Naive thymus-derived CD8-positive, alpha-beta T cell (primary cell): ENCODE results near the gene BAHCC1. TPM values are rescaled to one million over a fixed set of nuclear protein-coding genes. Genes with fewer than 3 reads are reported as not detected.

ENCODE experiments used
- ATAC-seq, 2 donors: fragments of 150-1000 bp; cut with Tn5 transposase in 1 of 2; sonication (Bioruptor Pico), chemical (Tn5 transposase) in 1 of 2; 1 replicate in 1 of 2; 2 replicates in 1 of 2; pipeline ENCODE4 v1.10.0; 2021; ENCODE audit warnings: mild to moderate bottlenecking in 2 of 2, moderate library complexity in 2 of 2
- POLR2A ChIA-PET: fragments of 350-600 bp; sonication (Branson Sonifier 250); formaldehyde crosslinking; loops from one replicate; lab custom pipeline; 2021; ENCODE audit warnings: antibody characterized with exemption; lab: Charles Lee
- DNase-seq, 10 donors: peaks; one replicate each; pipeline versions ENCODE4 v3.0.0 to v3.0.0-alpha.2; 2020 to 2022
- H3K27ac Mint-ChIP-seq, 10 donors: one replicate each; pipeline ENCODE4 v1.8.0; 2020 to 2022; ENCODE audit warnings: mild to moderate bottlenecking in 10 of 10, mixed read lengths in 10 of 10, moderate library complexity in 4 of 10, inconsistent platforms in 1 of 10
- H3K27me3 Mint-ChIP-seq, 5 donors: one replicate each; pipeline ENCODE4 v1.8.0; 2021 to 2022; ENCODE audit warnings: mixed read lengths in 5 of 5
- H3K36me3 Mint-ChIP-seq, 3 donors: one replicate each; pipeline ENCODE4 v1.8.0; 2020 to 2022; ENCODE audit warnings: mixed read lengths in 3 of 3, mild to moderate bottlenecking in 2 of 3, inconsistent platforms in 1 of 3
- H3K4me1 Mint-ChIP-seq, 4 donors: one replicate each; pipeline ENCODE4 v1.8.0; 2021 to 2022; ENCODE audit warnings: mixed read lengths in 4 of 4
- H3K4me3 Mint-ChIP-seq, 10 donors: one replicate each; pipeline ENCODE4 v1.8.0; 2020 to 2022; ENCODE audit warnings: mild to moderate bottlenecking in 10 of 10, mixed read lengths in 10 of 10, moderate library complexity in 6 of 10, inconsistent platforms in 1 of 10
- H3K9me3 Mint-ChIP-seq, 9 donors: one replicate each; pipeline ENCODE4 v1.8.0; 2020 to 2022; ENCODE audit warnings: mixed read lengths in 9 of 9, mild to moderate bottlenecking in 3 of 9, inconsistent platforms in 1 of 9, moderate library complexity in 1 of 9
- polyA plus RNA-seq, 3 donors: library from polyadenylated mRNA; unstranded; fragments of 300-500 nt; fragmentation: Illumina TruSeq; gene quantifications; one replicate each; pipeline ENCODE4 v1.2.3, GENCODE V29; 2021
- total RNA-seq, 8 experiments: library from RNA in 2 of 8; stranded (reverse) in 2 of 8; gene quantifications; one replicate each; pipeline ENCODE4 v1.2.3 and lab custom pipeline; 2021 to 2026

The BAHCC1 gene
- total and polyA plus RNA-seq, 5 experiments from 2014 or later, result not detected

DNA sequence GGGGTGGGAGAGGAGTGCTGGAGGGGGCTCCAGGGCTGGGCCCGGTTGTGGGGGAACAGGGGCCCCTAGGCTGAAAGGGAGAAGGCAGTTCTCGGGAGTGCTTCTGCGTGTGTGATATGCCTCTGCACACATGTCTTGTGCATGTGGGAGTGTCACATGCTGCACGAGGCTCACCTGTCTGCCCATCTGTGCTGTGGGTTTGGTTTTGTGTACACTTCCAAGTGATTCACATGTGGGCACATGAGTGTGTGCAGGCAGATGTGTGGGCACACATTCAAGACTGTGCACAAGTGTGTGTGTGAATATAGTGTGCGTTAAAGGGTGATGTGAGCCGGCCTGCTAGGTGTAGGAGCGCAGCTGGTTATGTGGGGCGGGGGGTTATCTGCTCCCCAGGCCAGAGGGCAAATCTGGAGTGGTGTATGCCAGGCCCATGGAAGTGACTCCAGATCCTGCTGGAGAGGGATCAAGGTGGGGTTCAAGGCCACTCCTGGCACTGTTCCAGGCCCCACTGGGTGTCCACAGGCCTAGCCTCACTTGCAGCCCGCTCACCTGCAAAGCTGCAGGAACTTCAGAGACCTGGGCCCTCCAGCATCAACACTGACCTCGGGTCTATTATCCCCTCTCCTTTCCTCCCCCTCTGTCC lies 3.8 kb upstream of the BAHCC1 start:
- H3K27me3 Mint-ChIP-seq, result peaks cover 18 to 72% (median 35%) of the 10 kb centered on the region in 5 donors
- no peaks in the 10 kb centered on the region for H3K36me3 Mint-ChIP-seq
- no peak for DNase-seq
- no peaks in the 10 kb centered on the region for H3K9me3 Mint-ChIP-seq
- peak overlapping the region in 3 of 10 donors; percentile 19 to 31 (median 29) for H3K4me3 Mint-ChIP-seq
- POLR2A ChIA-PET, result no interaction called here
- no peak for ATAC-seq
- peaks cover 5 to 24% (median 12%) of the 10 kb centered on the region in 4 donors for H3K4me1 Mint-ChIP-seq
- no peak overlapping the region for H3K27ac Mint-ChIP-seq

- H3K4me3 Mint-ChIP-seq, result peak overlapping the region in 8 of 10 donors; percentile 6 to 44 (median 30)
- POLR2A ChIA-PET, result interaction anchor here (0.5 kb wide), 1 partner anchor 14 kb away, joined by 4 read pairs; no protein-coding TSS in a partner anchor
Observed at GRCh38 chr17:81391936-81392908, 3.0 kb upstream of the BAHCC1 start.

DNA sequence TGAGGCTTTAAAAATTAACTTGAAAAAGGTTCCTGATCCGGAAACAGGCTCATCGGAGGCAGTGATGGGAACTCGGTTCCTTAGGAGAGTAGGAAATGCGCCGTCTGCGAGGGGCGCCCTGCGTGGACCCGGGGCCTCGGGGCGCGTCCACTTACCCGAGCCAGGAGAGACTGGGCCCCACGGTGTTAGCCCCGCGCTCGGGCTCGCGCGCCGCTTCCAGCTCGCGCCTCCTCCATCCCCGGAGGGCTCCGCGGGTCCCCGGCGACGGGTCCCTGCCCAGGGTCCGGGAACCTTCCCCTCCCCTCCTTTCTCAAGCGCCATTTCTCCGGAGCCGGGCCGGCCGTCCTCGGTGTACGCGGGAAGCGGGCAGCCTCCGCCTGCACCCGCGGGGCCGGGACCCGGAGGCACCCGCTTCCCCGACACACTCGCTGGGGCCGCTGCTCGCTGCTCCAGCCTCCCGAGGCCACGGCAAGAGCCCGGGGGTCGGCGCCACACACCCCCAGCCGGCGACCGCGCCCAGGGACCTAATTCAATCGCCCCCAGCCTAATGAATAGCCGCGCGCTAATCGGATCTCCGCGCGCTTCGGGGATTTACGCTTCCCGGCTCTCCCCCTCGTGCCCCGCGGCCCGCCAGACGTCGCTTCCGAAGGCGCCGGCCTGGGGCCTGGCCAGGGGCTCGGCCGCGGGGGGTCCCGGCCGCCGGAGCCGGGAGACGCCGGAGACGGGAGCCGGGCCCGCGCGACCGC lies 2.2 kb upstream of the BAHCC1 start:
- POLR2A ChIA-PET, result no interaction called here
- Mint-ChIP-seq H3K27me3 (peaks cover 20 to 68% (median 39%) of the 10 kb centered on the region in 5 donors), H3K9me3 (no peaks in the 10 kb centered on the region), H3K27ac (peak overlapping the region in 1 of 10 donors; percentile 56), H3K4me3 (peak overlapping the region in 7 of 10 donors; percentile 10 to 44 (median 33)), H3K4me1 (peaks cover 7 to 30% (median 16%) of the 10 kb centered on the region in 4 donors), H3K36me3 (peaks cover 0 to 2% (median 0%) of the 10 kb centered on the region in 3 donors)
- DNase-seq (no peak), ATAC-seq (peak in 1 of 2 donors; percentile 10)

More at GRCh38 chr17:81391936-81392908, 3.0 kb upstream of the BAHCC1 start:
- H3K27me3 Mint-ChIP-seq, result peaks cover 18 to 68% (median 37%) of the 10 kb centered on the region in 5 donors
- H3K36me3 Mint-ChIP-seq, result no peaks in the 10 kb centered on the region
- no peak overlapping the region for H3K27ac Mint-ChIP-seq
- DNase-seq (no peak), ATAC-seq (no peak)
- H3K4me1 Mint-ChIP-seq, result peaks cover 5 to 27% (median 12%) of the 10 kb centered on the region in 4 donors
- no peaks in the 10 kb centered on the region for H3K9me3 Mint-ChIP-seq

GRCh38 chr17:81393684-81394376 lies 1.4 kb upstream of the BAHCC1 start:
- ATAC-seq, result peak; percentile 33 to 42
- H3K27me3 Mint-ChIP-seq, result peaks cover 22 to 68% (median 42%) of the 10 kb centered on the region in 5 donors
- H3K27ac Mint-ChIP-seq, result peak overlapping the region in 3 of 10 donors; percentile 34 to 84 (median 70)
- peak overlapping the region in 6 of 10 donors; percentile 2 to 79 (median 40) for H3K4me3 Mint-ChIP-seq
- H3K9me3 Mint-ChIP-seq, result no peaks in the 10 kb centered on the region
- peaks cover 8 to 33% (median 18%) of the 10 kb centered on the region in 4 donors for H3K4me1 Mint-ChIP-seq
- H3K36me3 Mint-ChIP-seq, result peaks cover 0 to 3% (median 0%) of the 10 kb centered on the region in 3 donors
- POLR2A ChIA-PET, result no interaction called here
- peak in 3 of 10 donors; percentile 35 to 60 (median 36) for DNase-seq

DNA sequence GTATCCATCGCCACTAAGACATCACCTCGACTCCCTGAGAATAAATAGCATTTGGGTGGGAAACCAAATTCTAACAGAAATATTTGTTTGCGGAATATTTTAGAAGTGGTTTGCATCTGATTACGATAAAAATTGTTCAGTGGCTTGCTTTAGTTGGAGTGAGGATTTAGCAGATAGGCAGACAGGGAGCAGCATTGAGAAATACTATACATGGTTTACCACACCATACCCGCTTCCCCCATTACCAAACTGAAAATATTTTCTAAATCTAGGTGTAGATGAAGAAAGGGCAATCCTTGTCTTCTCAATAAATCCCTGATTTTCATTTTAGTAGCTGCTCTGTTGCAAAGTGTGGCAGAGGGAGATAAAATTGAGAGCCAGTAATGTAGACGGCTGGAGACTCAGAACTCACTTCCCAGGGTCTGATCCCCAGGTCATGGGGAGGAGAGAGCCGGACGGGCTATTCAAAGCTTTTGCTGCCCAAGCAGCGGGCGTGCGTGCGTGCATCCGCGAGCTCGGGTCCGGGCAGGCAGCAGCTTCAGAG lies 808 bp upstream of the BAHCC1 start:
- Mint-ChIP-seq H3K27ac (peak overlapping the region in 4 of 10 donors; percentile 34 to 84 (median 72)), H3K9me3 (no peaks in the 10 kb centered on the region), H3K4me3 (peak overlapping the region in 8 of 10 donors; percentile 10 to 79 (median 36)), H3K27me3 (peaks cover 24 to 67% (median 44%) of the 10 kb centered on the region in 5 donors), H3K4me1 (peaks cover 9 to 36% (median 21%) of the 10 kb centered on the region in 4 donors), H3K36me3 (peaks cover 0 to 5% (median 0%) of the 10 kb centered on the region in 3 donors)
- DNase-seq (no peak), ATAC-seq (no peak)
- POLR2A ChIA-PET, result interaction anchor here (0.9 to 1.4 kb wide), 4 partner anchors 10 to 115 kb away, joined by 3 to 8 read pairs (median 4); no protein-coding TSS in a partner anchor

- DNase-seq (no peak), ATAC-seq (no peak)
- H3K36me3 Mint-ChIP-seq, result peaks cover 0 to 5% (median 0%) of the 10 kb centered on the region in 3 donors
- POLR2A ChIA-PET, result interaction anchor here (0.6 to 1.4 kb wide), 4 partner anchors 16 to 272 kb away, joined by 3 to 8 read pairs (median 4); no protein-coding TSS in a partner anchor
- H3K27me3 Mint-ChIP-seq, result peaks cover 28 to 64% (median 43%) of the 10 kb centered on the region in 5 donors
- peaks cover 0 to 2% (median 0%) of the 10 kb centered on the region in 9 donors for H3K9me3 Mint-ChIP-seq
- H3K4me3 Mint-ChIP-seq, result peak overlapping the region in 3 of 10 donors; percentile 47 to 85 (median 81)
- peak overlapping the region in 1 of 10 donors; percentile 76 for H3K27ac Mint-ChIP-seq
- peaks cover 13 to 39% (median 28%) of the 10 kb centered on the region in 4 donors for H3K4me1 Mint-ChIP-seq
Observed at GRCh38 chr17:81395600-81396277, 482 bp downstream of the BAHCC1 start.

DNA sequence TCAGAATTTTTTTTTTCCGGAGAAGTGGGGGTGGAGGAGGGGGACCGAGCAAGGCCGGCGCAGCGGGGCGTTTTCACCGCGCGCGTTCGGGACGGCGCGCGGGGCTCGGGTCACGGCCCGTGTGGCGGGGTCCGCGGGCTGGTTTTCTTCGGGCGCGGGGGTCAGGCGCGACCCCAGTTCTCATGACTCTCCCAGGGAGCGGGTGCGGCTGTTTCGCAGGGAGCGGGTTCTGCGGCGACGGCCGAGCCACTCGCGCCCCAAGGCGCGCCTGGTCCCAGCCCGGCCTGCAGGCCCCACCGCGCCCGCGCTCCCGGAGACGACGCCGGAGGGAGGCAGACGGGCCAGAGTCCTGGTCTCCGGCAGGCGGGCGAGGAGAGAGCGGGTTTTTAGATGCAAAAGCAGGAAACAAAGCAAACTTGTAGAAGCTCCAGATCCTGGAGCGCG lies 1.0 kb downstream of the BAHCC1 start:
- peaks cover 13 to 40% (median 29%) of the 10 kb centered on the region in 4 donors for H3K4me1 Mint-ChIP-seq
- H3K27ac Mint-ChIP-seq, result no peak overlapping the region
- ATAC-seq, result no peak
- peaks cover 30 to 64% (median 43%) of the 10 kb centered on the region in 5 donors for H3K27me3 Mint-ChIP-seq
- H3K9me3 Mint-ChIP-seq, result peaks cover 0 to 2% (median 0%) of the 10 kb centered on the region in 9 donors
- POLR2A ChIA-PET, result interaction anchor here (0.8 to 2.9 kb wide), 4 partner anchors 16 to 1675 kb away, joined by 3 to 14 read pairs (median 6); partner anchors contain the start of gene ACTG1
- H3K36me3 Mint-ChIP-seq, result peaks cover 0 to 5% (median 0%) of the 10 kb centered on the region in 3 donors
- H3K4me3 Mint-ChIP-seq, result peak overlapping the region in 1 of 10 donors; percentile 38
- DNase-seq, result peak in 1 of 10 donors; percentile 28

GRCh38 chr17:81396722-81397313 lies 1.6 kb downstream of the BAHCC1 start:
- Mint-ChIP-seq H3K27me3 (peaks cover 28 to 64% (median 41%) of the 10 kb centered on the region in 5 donors), H3K27ac (peak overlapping the region in 1 of 10 donors; percentile 36), H3K36me3 (peaks cover 0 to 5% (median 0%) of the 10 kb centered on the region in 3 donors), H3K9me3 (peaks cover 0 to 2% (median 0%) of the 10 kb centered on the region in 9 donors), H3K4me3 (peak overlapping the region; percentile 19 to 68 (median 33)), H3K4me1 (peaks cover 13 to 42% (median 31%) of the 10 kb centered on the region in 4 donors)
- DNase-seq, result peak in 4 of 10 donors; percentile 25 to 50 (median 42)
- POLR2A ChIA-PET, result interaction anchor here (0.7 to 2.9 kb wide), 7 partner anchors 9 to 1675 kb away, joined by 3 to 14 read pairs (median 4); partner anchors contain the start of gene ACTG1
- ATAC-seq, result peak; percentile 37 to 43

- Mint-ChIP-seq H3K9me3 (peaks cover 0 to 2% (median 0%) of the 10 kb centered on the region in 9 donors), H3K4me1 (peaks cover 13 to 45% (median 32%) of the 10 kb centered on the region in 4 donors), H3K4me3 (peak overlapping the region; percentile 19 to 84 (median 60)), H3K27me3 (peaks cover 30 to 64% (median 40%) of the 10 kb centered on the region in 5 donors), H3K36me3 (peaks cover 0 to 5% (median 0%) of the 10 kb centered on the region in 3 donors), H3K27ac (peak overlapping the region in 3 of 10 donors; percentile 24 to 68 (median 53))
- POLR2A ChIA-PET, result interaction anchor here (0.5 to 2.9 kb wide), 7 partner anchors 8 to 1676 kb away, joined by 3 to 14 read pairs (median 4); partner anchors contain the start of gene ACTG1
- DNase-seq (no peak), ATAC-seq (no peak)
Observed at GRCh38 chr17:81397314-81398175, 2.3 kb downstream of the BAHCC1 start.
